ENCODE results near the gene WDR33.

Gene WDR33

DNA sequence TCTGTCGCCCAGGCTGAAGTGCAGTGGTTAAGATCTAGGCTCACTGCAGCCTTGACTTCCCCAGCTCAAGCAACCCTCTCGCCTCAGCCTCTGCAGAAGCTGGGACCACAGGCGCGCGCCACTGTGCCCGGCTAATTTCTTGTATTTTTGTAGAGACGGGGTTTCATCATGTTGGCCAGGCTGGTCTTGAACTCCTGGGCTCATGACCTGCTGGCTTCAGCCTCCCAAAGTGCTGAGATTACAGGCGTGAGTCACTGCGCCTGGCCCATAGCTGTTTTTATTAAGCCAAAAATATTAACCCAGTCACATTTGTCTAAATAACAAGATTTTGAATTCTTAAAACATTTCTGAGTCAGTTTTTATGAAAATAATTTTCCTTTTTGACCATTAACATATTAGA lies 116.0 kb downstream of the WDR33 start:
- no peak for DNase-seq (ENCODE audit: low spot score)

- DNase-seq (ENCODE audit: low spot score) = no peak
Measured at GRCh38 chr2:127690696-127691095, 120.3 kb downstream of the WDR33 start.

DNA sequence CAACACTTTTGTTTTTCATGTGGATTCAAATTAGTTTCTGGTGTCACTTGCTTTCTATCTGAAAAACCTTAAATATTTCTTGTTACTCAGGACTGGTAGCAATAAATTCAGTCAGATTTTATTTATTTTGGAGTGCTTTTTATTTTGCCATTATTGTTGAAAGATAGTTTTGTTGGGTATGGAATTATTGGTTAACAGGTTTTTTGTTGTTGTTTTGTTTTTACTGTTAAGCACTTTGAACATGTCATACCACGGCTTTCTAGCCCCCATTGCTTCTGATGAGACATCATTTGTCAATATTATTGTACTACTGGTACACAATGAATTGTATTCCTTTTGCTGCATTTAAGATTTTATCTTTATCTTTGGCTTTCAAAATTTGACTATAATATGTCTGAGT lies 122.6 kb downstream of the WDR33 start:
- no peak for DNase-seq (ENCODE audit: low spot score)

- no peak for DNase-seq (ENCODE audit: low spot score)
Measured at GRCh38 chr2:127685410-127686080, 125.4 kb downstream of the WDR33 start.

DNA sequence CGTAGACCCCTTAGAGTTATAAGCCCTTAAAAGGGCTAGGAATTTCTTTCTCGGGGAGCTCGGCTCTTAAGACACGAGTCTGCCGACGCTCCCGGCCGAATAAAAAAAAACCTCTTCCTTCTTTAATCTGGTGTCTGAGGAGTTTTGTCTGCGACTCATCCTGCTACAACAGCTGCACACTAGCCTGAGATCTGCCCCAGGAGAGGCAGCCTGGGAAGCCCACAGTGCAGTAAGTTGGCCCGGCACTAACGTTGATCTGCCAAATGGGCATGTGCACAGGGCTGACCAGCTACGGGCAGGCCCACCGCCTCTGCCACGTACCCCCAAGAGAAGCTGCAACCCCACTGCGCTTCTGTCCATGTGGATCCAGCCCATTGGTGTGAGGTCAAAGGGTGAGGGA lies 127.2 kb downstream of the WDR33 start:
- DNase-seq (ENCODE audit: low spot score) = no peak

DNA sequence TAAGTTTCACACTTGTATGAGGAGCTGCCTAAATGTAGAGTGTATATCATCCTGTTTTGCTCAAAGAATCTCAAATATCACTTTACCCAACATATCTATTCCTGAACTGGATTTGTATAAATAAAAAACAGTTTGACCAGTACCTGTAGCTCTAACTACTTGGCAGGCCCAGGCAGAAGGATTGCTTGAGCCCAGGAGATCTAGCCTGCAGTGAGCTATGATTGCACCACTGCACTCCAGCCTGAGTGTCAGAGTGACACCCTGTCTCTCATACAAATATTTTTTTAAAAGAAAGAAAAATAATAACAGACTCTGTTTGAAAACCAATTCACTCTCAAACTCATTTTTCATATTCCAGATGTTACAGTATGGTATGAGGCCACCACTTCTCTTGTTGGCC lies 127.9 kb downstream of the WDR33 start:
- no peak for DNase-seq (ENCODE audit: low spot score)

GRCh38 chr2:127681976-127682857 lies 128.8 kb downstream of the WDR33 start:
- no peak for DNase-seq (ENCODE audit: low spot score)

GRCh38 chr2:127681288-127681804 lies 129.6 kb downstream of the WDR33 start:
- DNase-seq (ENCODE audit: low spot score) = no peak

DNA sequence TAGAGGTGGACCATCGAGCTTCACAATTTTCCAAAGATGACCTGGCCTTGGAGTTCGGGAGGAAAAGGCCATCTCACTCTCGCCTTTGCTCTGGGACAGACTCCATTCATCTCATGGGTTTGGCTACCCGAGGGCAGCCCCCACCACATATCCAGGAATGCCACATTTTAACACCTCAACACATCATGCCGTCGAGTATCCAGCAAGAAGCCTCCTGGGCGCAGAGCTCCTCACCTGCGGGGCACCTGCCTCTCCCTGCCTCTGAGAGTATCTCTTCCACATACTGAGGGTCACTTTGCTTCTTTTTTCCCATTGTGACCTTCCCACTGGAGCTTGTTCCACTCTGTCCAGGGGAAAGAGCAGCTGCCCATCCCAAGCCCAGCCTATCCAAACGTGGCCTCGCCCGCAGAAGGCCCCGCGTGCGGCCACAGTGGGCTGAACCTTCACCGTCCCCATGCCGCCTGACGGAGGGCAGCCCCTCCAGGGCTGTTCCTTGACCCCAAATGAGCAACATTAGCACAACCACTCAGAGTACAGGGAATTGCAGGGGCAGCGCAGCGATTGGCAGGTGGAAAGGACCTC lies 130.2 kb downstream of the WDR33 start:
- DNase-seq (ENCODE audit: low spot score) = no peak

DNA sequence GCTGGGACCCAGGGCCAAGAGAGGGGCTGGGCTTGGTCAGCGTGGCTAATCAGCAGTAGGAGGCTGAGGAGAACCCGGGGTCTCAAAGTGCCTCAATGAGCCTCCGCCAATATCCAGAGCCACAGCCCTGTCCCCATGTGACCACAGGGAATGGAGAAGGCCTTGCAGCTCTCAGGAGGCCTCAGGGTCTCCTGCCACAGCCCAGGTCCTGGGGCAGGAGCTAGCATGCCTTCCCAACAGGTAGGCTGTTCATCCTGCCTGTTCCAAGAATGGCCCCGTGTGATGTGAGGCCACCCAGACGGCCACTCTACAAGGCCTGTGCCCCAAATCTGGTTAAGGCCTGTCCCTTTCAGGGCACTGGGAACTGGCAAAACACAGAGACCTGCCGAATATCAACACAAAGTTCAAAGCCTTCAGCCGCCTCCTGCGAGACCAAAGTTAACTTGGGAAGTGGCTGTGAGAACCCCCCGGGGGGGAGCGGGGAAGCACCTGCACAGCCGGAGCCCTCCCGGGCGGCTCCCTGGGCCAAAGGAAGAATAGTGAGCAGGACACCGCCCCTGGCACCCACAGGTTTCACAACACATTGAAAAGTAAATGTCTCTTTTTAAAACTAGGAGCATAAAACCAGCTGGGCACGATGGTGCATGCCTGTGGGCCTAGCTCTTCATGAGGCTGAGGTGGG lies 131.2 kb downstream of the WDR33 start:
- no peak for DNase-seq (ENCODE audit: low spot score)

DNA sequence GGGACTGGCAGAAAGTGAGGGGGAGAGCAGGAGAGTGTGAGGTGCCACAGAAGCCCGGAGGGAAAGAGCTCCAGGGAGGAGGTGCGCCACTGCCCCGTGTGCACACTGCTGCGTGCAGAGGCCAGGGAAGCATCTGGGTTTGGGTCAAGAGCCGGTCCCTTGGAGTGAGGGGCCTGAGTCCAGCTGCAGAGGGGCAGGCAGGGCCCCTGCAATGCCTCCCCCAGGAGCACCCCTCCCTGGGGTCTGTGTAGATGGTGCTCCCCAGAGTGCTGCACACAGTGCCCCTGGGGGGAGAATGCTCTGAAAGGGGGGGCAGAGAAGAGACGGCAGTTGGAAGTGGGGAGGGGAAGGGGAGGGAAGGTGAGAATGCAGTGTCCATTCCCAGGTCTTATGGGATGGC lies 132.0 kb downstream of the WDR33 start:
- no peak for DNase-seq (ENCODE audit: low spot score)

GRCh38 chr2:127678531-127678930 lies 132.4 kb downstream of the WDR33 start:
- no peak for DNase-seq (ENCODE audit: low spot score)

DNA sequence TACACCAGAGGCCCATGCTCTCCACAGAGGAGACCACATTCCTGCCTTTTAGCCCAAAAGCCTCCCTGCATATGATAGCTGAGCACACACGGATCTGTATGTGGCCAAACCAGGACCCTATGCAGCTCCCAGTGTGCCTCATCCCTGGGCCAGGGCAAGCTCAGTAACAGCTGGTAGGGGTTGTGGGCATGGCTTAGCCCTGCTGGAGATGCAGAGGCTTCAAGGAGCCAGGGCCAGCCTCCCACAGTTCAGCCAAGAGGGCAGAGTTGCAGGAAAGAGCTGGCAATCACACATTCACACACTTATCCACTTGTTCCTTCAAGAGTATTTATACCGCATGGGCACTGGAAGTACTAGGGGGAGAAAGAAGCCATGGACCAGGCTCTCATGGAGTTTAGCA lies 134.1 kb downstream of the WDR33 start:
- DNase-seq (ENCODE audit: low spot score) = no peak

- no peak for DNase-seq (ENCODE audit: low spot score)
Measured at GRCh38 chr2:127675331-127676261, 135.4 kb downstream of the WDR33 start, which contains the start of gene LIMS2. Gene LIMS2, minus strand, starts transcription at chr2:127675530. Its CDS starts 506 bp downstream, at chr2:127675024.

- DNase-seq (ENCODE audit: low spot score) = no peak
Measured at GRCh38 chr2:127674241-127675209, 136.4 kb downstream of the WDR33 start.

- no peak for DNase-seq (ENCODE audit: low spot score)
Measured at GRCh38 chr2:127673291-127674069, 137.5 kb downstream of the WDR33 start.

GRCh38 chr2:127672341-127673224 lies 138.4 kb downstream of the WDR33 start:
- no peak for DNase-seq (ENCODE audit: low spot score)

Measured in pons (tissue), 1 donor.